Measurements from ENCODE around the gene KREMEN1. TPM values are rescaled to one million over a fixed set of nuclear protein-coding genes. Genes with fewer than 3 reads are reported as not detected.

Gene KREMEN1
- total RNA-seq, 1 donor from 2014 or later: 0.20 TPM

- DNase-seq (ENCODE audit: low read depth in 2 of 2): no peak
These were observed 77.2 kb downstream of the KREMEN1 start for GRCh38 chr22:29149841-29150555.

GRCh38 chr22:29150701-29151100 lies 77.9 kb downstream of the KREMEN1 start:
- DNase-seq (ENCODE audit: low read depth in 2 of 2): no peak

DNA sequence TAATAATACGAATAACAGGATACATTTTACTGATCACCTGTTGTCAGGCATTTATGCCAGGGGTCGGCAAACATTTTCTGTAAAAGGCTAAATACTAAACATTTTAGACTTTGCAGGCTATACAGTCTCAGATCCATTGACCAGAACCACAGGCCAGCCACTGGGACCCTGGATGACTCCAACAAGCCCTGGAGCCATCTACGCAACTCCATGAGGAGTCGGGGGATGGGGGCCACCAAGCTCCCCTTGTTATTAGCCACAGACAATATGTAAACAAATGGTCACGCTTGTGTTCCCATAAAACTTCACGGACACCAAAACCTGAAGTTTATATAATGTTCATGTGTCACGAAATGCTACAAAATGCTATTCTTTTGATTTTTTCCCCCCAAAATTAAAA lies 78.5 kb downstream of the KREMEN1 start:
- no peak for DNase-seq (ENCODE audit: low read depth in 2 of 2)

- DNase-seq (ENCODE audit: low read depth in 2 of 2): no peak
These were observed 79.5 kb downstream of the KREMEN1 start for GRCh38 chr22:29152045-29152953.

GRCh38 chr22:29152954-29153719 lies 80.3 kb downstream of the KREMEN1 start:
- no peak for DNase-seq (ENCODE audit: low read depth in 2 of 2)

- DNase-seq (ENCODE audit: low read depth in 2 of 2): peak; percentile 67 to 74
These were observed 81.7 kb downstream of the KREMEN1 start for GRCh38 chr22:29154364-29155048.

GRCh38 chr22:29155966-29156365 lies 83.1 kb downstream of the KREMEN1 start:
- DNase-seq (ENCODE audit: low read depth in 2 of 2): no peak

- DNase-seq (ENCODE audit: low read depth in 2 of 2): no peak
These were observed 83.7 kb downstream of the KREMEN1 start for GRCh38 chr22:29156507-29156906.

GRCh38 chr22:29157759-29158535 lies 85.1 kb downstream of the KREMEN1 start:
- DNase-seq (ENCODE audit: low read depth in 2 of 2): no peak

DNA sequence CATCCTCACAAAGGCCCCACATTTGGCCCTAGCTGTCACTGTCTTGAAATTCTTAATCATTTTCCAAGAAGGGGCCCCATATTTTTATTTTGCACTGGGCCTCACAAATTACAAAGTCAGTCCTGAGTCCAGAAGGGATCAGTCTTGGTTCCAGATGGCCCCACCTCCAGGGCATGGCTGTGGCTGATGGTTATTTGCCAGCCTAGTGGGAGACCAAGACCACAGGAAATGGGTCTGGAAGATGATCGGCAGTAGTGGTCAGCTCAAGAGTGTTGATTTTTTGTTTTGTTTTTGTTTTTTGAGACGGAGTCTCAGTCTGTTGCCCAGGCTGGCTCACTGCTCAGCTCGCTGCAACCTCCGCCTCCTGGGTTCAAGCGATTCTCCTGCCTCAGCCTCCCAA lies 85.7 kb downstream of the KREMEN1 start:
- no peak for DNase-seq (ENCODE audit: low read depth in 2 of 2)

- no peak for DNase-seq (ENCODE audit: low read depth in 2 of 2)
These were observed 91.0 kb downstream of the KREMEN1 start for GRCh38 chr22:29163808-29164207.

GRCh38 chr22:29165321-29166060 lies 92.7 kb downstream of the KREMEN1 start:
- DNase-seq (ENCODE audit: low read depth in 2 of 2): no peak

DNA sequence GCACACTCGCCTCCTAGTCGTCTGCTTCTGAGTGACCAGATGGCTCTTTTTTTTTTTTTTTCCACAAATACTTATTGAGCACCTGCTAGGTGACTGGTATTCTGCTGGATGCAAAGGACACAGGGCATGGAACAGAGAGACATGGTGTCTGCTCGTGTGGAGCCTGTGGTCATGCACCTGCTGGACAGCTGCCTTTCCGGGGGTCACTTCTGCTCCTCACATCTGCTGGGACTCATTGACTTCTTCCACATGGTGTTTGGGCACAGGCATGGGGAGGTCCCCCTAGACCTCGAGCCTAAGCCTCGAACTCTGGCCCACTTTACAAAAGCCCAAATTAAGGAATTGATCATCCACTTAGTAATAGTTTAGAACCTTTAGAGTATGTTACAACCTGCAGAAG lies 93.3 kb downstream of the KREMEN1 start:
- no peak for DNase-seq (ENCODE audit: low read depth in 2 of 2)

- no peak for DNase-seq (ENCODE audit: low read depth in 2 of 2)
These were observed 94.4 kb downstream of the KREMEN1 start for GRCh38 chr22:29167032-29167911.

DNA sequence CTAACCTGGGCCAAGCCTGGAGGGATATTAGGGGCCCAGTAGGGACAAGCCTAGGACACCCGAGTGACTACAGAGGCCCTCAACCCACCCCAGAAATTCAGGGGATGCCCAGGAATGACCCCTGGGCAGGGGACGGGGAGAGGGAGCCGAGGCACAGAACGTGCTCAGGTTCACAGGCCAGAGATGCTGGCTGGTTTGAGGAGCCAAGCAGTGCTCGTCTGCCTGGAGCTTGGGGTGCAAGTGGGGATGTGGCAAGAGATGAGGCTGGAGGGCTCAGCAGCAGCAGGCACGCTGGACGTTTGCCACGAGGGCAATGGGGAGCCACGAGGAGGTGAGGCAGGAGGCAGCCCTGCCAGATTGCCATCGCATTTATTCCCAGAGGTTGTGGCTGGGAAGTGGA lies 98.9 kb downstream of the KREMEN1 start:
- DNase-seq (ENCODE audit: low read depth in 2 of 2): no peak

- no peak for DNase-seq (ENCODE audit: low read depth in 2 of 2)
These were observed 99.4 kb downstream of the KREMEN1 start for GRCh38 chr22:29172216-29172615.

GRCh38 chr22:29175312-29175835 lies 102.5 kb downstream of the KREMEN1 start:
- no peak for DNase-seq (ENCODE audit: low read depth in 2 of 2)

- no peak for DNase-seq (ENCODE audit: low read depth in 2 of 2)
These were observed 111.4 kb downstream of the KREMEN1 start for GRCh38 chr22:29183971-29184848.

Data from lung microvascular endothelial cell (primary cell).